Fibroblast of the aortic adventitia (primary cell): Measurements from ENCODE around the gene SPATA21. TPM values are rescaled to one million over a fixed set of nuclear protein-coding genes. Genes with fewer than 3 reads are reported as not detected.
"Not testable (repeated sequence)": the region's sequence is repeated elsewhere in the genome, so short reads cannot be mapped to it uniquely, and the experiment has no call there.

Experiments
- DNase-seq: peaks from one replicate; pipeline ENCODE4 v3.0.0-alpha.2; 2010; ENCODE audit warnings: low read depth
- H3K4me3 ChIP-seq: 2 replicates; pipeline ENCODE4 v1.5.1; 2011; ENCODE audit warnings: low read depth, mild to moderate bottlenecking, control low read depth, low read length, moderate library complexity
- total RNA-seq: library from RNA; depleted of rRNA; stranded (reverse); fragments of >200 nt; gene quantifications from 2 replicates; pipeline ENCODE4 v1.2.3, GENCODE V29; 2012; ENCODE audit warnings: low replicate concordance
- TF ChIP-seq, protein P1 (sequence below): IDR thresholded peaks from 2 replicates; pipeline ENCODE4 v1.5.1; 2011; ENCODE audit warnings: mild to moderate bottlenecking, low read length, control low read depth, inconsistent platforms; ENCODE audit not compliant: insufficient read depth

The SPATA21 gene
- total RNA-seq, 1 donor, result not detected

DNA sequence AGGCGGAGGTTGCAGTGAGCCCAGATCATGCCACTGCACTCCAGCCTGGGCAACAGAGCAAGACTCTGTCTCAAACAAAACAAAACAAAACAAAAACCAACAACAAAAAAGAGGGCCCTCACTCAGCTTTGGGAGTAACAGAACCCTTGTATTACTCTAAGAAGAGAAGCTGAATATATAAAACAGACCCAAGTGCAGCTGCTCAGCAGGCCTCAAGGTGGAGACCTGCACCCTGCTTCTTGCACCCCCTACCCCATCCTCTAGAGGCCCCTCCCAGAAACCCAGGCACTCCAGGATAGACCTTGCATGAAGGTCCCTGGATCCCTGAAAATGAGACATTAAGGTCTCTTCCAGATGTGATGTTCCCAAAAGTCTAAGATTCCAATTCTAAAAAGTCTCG lies 37.7 kb upstream of the SPATA21 start:
- H3K4me3 ChIP-seq, DNase-seq: not testable (repeated sequence)
- TF ChIP-seq, protein P1, sequence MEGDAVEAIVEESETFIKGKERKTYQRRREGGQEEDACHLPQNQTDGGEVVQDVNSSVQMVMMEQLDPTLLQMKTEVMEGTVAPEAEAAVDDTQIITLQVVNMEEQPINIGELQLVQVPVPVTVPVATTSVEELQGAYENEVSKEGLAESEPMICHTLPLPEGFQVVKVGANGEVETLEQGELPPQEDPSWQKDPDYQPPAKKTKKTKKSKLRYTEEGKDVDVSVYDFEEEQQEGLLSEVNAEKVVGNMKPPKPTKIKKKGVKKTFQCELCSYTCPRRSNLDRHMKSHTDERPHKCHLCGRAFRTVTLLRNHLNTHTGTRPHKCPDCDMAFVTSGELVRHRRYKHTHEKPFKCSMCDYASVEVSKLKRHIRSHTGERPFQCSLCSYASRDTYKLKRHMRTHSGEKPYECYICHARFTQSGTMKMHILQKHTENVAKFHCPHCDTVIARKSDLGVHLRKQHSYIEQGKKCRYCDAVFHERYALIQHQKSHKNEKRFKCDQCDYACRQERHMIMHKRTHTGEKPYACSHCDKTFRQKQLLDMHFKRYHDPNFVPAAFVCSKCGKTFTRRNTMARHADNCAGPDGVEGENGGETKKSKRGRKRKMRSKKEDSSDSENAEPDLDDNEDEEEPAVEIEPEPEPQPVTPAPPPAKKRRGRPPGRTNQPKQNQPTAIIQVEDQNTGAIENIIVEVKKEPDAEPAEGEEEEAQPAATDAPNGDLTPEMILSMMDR, result peak; percentile 9

DNA sequence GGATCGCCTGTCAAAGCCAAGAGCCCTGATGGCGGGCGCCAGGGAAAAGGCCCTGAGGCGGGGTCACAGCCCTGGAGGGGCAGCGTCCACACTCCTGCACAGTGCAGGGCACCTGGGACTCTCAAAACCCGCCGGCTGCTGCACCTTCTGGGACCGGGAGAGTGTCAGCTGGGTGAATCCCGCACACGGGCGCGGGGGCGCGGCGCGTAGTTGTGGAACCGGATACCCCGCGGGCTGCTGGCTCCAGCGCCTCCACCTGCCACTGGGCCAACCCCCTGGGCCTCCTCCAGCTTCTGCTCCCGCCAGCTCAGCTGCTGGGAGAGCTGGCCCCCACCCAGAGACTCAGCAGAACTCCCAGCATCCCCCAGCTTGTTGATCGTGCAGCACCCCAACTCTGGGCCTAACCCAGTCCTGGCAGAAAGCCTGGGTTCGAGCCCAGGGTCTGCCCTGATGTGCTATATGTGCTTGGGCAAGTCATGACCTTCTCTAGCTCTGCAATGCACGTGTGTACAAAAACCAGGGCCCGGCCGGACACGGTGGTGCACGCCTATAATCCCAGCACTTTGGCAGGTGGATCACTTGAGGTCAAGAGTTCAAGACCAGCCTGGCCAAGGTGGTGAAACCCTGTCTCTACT lies 37.1 kb upstream of the SPATA21 start:
- TF ChIP-seq, protein P1, result no peak
- DNase-seq, result no peak
- H3K4me3 ChIP-seq, result no peak overlapping the region

- TF ChIP-seq, protein P1, result no peak
- no peak overlapping the region for H3K4me3 ChIP-seq
- no peak for DNase-seq
These were observed 31.3 kb upstream of the SPATA21 start for GRCh38 chr1:16468558-16468957.

GRCh38 chr1:16464917-16465625 lies 27.8 kb upstream of the SPATA21 start:
- DNase-seq, result peak; percentile 9
- no peak overlapping the region for H3K4me3 ChIP-seq
- TF ChIP-seq, protein P1, result no peak

DNA sequence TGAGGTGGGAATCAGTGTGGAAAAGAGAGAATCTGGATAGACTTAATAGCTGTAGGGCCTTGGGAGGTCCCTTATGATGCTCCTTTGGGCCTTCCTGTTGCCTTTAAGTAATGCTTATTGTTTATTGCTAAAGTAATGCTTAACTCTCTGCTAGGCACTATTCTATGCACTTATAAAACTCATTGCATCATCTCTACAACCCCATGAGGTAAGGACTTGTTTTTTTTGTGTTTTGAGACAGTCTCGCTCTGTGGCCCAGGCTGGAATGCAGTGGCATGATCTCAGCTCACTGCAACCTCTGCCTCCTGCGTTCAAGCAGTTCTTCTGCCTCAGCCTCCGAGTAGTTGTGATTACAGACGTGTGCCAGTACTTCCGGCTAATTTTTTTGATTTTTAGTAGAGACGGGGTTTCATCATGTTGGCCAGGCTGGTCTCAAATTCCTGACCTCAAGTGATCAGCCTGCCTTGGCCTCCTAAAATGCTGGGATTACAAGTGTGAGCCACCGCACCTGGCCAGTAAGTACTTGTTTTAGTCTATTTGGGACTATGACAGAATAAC lies 25.6 kb upstream of the SPATA21 start:
- TF ChIP-seq, protein P1, result no peak
- no peak overlapping the region for H3K4me3 ChIP-seq
- no peak for DNase-seq

DNA sequence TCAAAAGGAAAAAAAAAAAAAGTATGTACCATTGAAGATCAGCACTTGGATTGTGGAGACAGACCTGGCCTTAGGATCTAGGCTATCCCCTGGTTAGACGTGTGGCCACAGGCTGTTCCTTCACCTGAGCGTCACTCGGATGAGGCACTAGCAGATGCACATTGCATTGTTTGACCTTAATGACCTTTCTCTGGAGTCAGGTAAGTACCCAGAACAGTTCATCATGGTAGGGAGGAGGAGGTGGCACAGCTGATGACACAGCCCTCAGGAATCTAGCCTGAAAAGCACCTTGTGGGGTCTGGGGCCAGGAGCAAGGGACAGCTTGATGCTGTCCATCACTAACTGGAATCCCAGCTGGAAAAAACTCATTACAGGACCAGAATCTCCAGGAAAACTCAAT lies 24.5 kb upstream of the SPATA21 start:
- H3K4me3 ChIP-seq, result no peak overlapping the region
- TF ChIP-seq, protein P1, result no peak
- DNase-seq, result no peak
